ENCODE data around the gene ZNF687.

ZNF687 gene

GRCh38 chr1:151282883-151283725 is 1.0 kb downstream of the ZNF687 start:
- DNase-seq, result peak; percentile 27

- DNase-seq, result no peak
These were observed 2.0 kb downstream of the ZNF687 start for GRCh38 chr1:151284013-151284577.

GRCh38 chr1:151286619-151287340 is 4.7 kb downstream of the ZNF687 start:
- DNase-seq, result no peak

- DNase-seq, result no peak
These were observed 5.2 kb downstream of the ZNF687 start for GRCh38 chr1:151287341-151287699.

DNA sequence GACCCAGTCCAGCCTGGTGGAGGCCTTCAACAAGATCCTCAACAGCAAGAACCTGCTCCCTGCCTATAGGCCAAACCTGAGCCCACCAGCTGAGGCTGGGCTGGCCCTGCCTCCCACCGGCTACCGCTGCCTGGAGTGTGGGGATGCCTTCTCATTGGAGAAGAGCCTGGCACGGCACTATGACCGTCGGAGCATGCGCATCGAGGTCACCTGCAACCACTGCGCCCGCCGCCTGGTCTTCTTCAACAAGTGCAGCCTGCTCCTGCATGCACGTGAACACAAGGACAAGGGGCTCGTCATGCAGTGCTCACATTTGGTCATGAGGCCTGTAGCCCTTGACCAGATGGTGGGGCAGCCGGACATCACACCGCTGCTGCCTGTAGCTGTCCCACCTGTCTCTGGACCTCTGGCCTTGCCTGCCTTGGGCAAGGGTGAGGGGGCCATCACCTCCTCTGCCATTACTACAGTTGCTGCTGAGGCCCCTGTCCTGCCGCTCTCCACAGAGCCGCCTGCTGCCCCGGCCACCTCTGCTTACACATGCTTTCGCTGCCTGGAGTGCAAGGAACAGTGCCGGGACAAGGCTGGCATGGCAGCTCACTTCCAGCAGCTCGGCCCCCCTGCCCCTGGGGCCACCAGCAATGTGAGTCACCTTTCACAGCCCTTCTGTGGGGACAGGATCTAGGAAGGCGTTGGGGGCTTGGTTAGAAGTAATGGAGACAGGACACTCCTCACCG is 5.8 kb downstream of the ZNF687 start:
- DNase-seq, result no peak

DNA sequence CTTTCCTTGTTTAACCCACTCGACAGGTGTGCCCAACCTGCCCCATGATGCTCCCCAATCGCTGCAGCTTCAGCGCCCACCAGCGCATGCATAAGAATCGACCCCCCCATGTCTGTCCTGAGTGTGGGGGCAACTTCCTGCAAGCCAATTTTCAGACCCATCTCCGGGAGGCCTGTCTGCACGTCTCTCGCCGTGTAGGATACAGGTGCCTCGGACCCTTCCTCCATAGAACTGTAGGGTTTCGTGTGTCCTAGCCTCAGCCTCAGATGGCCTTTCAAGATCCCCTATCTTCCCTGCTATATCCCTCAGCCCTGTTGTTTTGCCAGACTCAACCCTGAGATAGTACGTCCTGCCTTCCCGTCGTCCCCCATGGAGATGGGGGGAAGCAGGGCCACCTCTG is 6.4 kb downstream of the ZNF687 start:
- DNase-seq, result no peak

- DNase-seq, result no peak
These were observed 7.2 kb downstream of the ZNF687 start for GRCh38 chr1:151289080-151289935.

GRCh38 chr1:151289991-151290708 is 8.1 kb downstream of the ZNF687 start:
- DNase-seq, result no peak

- no peak for DNase-seq
These were observed 8.7 kb downstream of the ZNF687 start for GRCh38 chr1:151290709-151291303.

DNA sequence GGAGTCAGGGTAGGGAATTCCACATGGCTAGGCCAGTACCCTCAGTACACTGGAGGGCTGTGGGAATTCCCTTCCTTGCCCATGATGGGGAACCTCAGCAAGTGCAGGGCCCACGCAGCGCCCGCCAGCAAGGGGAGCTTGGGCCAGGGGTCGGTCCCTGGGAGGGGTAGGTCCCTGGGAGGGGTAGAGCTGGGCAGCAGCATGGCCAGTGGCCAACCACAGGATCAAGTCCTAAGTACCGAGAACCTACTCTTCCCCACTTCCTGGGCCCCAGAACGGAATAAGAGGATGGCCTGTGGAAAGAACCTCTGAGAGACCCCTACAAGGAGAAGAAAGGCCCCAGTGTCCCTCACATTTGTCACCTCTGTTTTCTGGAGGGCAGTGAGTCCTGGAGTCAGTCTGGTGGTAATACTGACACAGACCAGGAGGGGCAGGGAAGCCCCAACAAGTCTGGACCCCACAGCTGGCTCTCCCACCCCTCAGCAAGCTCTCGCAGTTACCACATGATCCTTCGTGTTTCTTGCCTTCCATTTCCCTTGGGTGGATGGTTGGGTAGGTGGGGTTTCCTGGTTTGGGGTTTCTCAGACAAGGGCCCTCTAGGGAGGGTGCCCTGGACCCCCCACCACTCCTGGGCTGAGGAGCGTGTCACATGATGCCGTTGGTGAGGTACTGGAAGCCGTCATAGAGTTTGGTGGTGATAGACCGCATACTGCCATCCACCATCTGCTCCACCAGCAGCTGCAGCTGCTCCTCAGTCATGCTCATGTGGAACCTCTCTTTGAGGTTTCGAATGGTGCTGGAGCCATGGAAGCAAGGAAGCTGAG is 10.3 kb downstream of the ZNF687 start:
- DNase-seq, result no peak

GRCh38 chr1:151293093-151293492 is 11.0 kb downstream of the ZNF687 start:
- DNase-seq, result no peak

GRCh38 chr1:151294742-151295462 is 12.8 kb downstream of the ZNF687 start:
- DNase-seq, result no peak

GRCh38 chr1:151309811-151310323 is 27.8 kb downstream of the ZNF687 start:
- no peak for DNase-seq

- DNase-seq, result no peak
These were observed 28.9 kb downstream of the ZNF687 start for GRCh38 chr1:151311011-151311410.

GRCh38 chr1:151311589-151312331 is 29.7 kb downstream of the ZNF687 start:
- peak; percentile 86 for DNase-seq

DNA sequence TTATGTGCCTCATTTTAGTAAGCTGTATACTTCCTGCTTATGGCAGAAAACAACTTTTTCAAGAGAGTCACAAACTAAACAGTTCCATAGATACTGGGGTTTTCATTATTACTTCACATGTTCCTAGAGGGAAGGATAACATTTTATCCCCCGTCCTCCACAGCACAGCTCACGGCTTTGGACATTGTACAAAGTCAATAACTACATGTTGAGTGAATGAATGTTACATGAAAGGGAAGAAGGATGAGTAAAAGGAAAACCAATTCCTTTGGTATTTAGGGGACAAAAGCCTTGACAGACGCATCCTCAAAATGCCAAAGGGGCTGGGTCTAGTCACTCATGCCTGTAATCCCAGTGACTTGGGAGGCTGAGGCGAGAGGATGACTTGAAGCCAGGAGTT is 30.3 kb downstream of the ZNF687 start:
- DNase-seq, result no peak

- DNase-seq, result no peak
These were observed 30.7 kb downstream of the ZNF687 start for GRCh38 chr1:151312826-151313225.

- no peak for DNase-seq
These were observed 31.4 kb downstream of the ZNF687 start for GRCh38 chr1:151313501-151313900.

All from activated naive CD4-positive, alpha-beta T cell treated with Interleukin-2 at 50 U/mL for 16 hours (primary cell).